Right lobe of liver (tissue), 6 donors: ENCODE measurements around the gene NREP. TPM values are rescaled to one million over a fixed set of nuclear protein-coding genes. Genes with fewer than 3 reads are reported as not detected.

Source experiments
- ATAC-seq, 4 donors: fragments of 200-7000 bp; cut with Tn5 transposase; one replicate each; pipeline ENCODE4 v1.9.1; 2020; ENCODE audit warnings: mild to moderate bottlenecking in 4 of 4, moderate library complexity in 4 of 4
- DNase-seq, 3 donors: peaks; one replicate each; pipeline ENCODE4 v3.0.0-alpha.2; 2020
- H3K27ac ChIP-seq, 3 donors: fragments of 200-600 bp; one replicate each; pipeline ENCODE4 v1.8.0; 2022
- H3K27me3 ChIP-seq, 2 donors: fragments of 200-600 bp; one replicate each; pipeline ENCODE4 v1.8.0; 2022
- H3K36me3 ChIP-seq, 4 donors: fragments of 200-600 bp; sonication (generic) in 1 of 4; one replicate each; pipeline versions ENCODE4 v1.5.1 to v1.8.0; 2017 to 2022; ENCODE audit warnings: control low read depth in 1 of 4
- H3K4me1 ChIP-seq, 4 donors: fragments of 200-600 bp; sonication (generic) in 1 of 4; one replicate each; pipeline versions ENCODE4 v1.5.1 to v1.8.0; 2017 to 2022; ENCODE audit warnings: control low read depth in 1 of 4
- H3K4me3 ChIP-seq, 3 donors: fragments of 200-600 bp; one replicate each; pipeline ENCODE4 v1.8.0; 2022
- H3K9me3 ChIP-seq, 4 donors: fragments of 200-600 bp; sonication (generic) in 1 of 4; one replicate each; pipeline versions ENCODE4 v1.5.1 to v1.8.0; 2017 to 2022; ENCODE audit warnings: control low read depth in 1 of 4
- CTCF ChIP-seq, 4 donors: fragments of 200-600 bp in 3 of 4; fragments of 450-650 bp in 1 of 4; IDR thresholded peaks; one replicate each; pipeline versions ENCODE4 v1.5.1 to v1.8.0; 2016 to 2022; ENCODE audit warnings: antibody characterized with exemption in 4 of 4, mild to moderate bottlenecking in 2 of 4
- POLR2A ChIP-seq: fragments of 450-650 bp; IDR thresholded peaks from one replicate; pipeline ENCODE4 v1.6.1; 2017; ENCODE audit warnings: antibody characterized with exemption, mild to moderate bottlenecking
- WGBS: methylation state at CpG from one replicate; pipeline ENCODE4 v1.1.6; 2018; ENCODE audit warnings: low coverage, low lambda C conversion rate; ENCODE audit not compliant: insufficient coverage; ENCODE audit errors: missing lambda C conversion rate; 5-methylcytosine and 5-hydroxymethylcytosine counted together
- intact Hi-C, 2 donors: fragments of 100-400 bp; cut with DNase I; formaldehyde crosslinking; loops; one replicate each; pipeline versions ENCODE4 v1.11.2 to v1.14.1; 2022
- total RNA-seq, 6 experiments: library from RNA; depleted of rRNA in 2 of 6; stranded (reverse); fragments of >200 nt in 2 of 6; fragmentation: NEBNext Ultra II Directional in 3 of 6; extraction: Animal tissue kit (Norgen Biotek cat#: 25700) in 3 of 6; gene quantifications; one replicate each; pipeline versions ENCODE4 v1.1.0 to v1.2.4, GENCODE V29; 2016 to 2023
- donor health status: DM: no; HTN: yes; CAD: no.
- donor health status: DM: no; HTN: no; CAD: no.
- donor health status: DM: no; HTN: no; CAD: no.
- donor health status: DM: no; HTN: yes; CAD: no.
- donor health status: DM: no; HTN: yes; CAD: no.

The NREP gene
- total RNA-seq, 6 experiments from 2014 or later = 2.2 to 24.6 (median 7.7) TPM

GRCh38 chr5:111755345-111755941, 1.6 kb downstream of the NREP start:
- Histone ChIP-seq H3K4me1 (peaks cover 0 to 15% (median 0%) of the 10 kb centered on the region in 4 donors), H3K27me3 (no peaks in the 10 kb centered on the region), H3K36me3 (no peaks in the 10 kb centered on the region), H3K27ac (peak overlapping the region in 1 of 3 donors; percentile 35), H3K4me3 (peak overlapping the region in 2 of 3 donors; percentile 69 to 72), H3K9me3 (no peaks in the 10 kb centered on the region)
- no peak for TF ChIP-seq CTCF (IDR thresholded peaks at IDR 0.05)
- TF ChIP-seq POLR2A = no peak
- 49% methylated on average over 8 of the region's 8 CpGs for whole genome bisulfite sequencing
- DNase-seq (no peak), ATAC-seq (no peak)
- intact Hi-C loops = no loop called here

- DNase-seq = no peak
- whole genome bisulfite sequencing = 67% methylated on average over 3 of the region's 3 CpGs
- ATAC-seq = no peak
- Histone ChIP-seq H3K27ac (no peak overlapping the region), H3K27me3 (no peaks in the 10 kb centered on the region), H3K4me3 (no peak overlapping the region), H3K9me3 (no peaks in the 10 kb centered on the region), H3K36me3 (no peaks in the 10 kb centered on the region), H3K4me1 (peaks cover 0 to 15% (median 0%) of the 10 kb centered on the region in 4 donors)
- no peak for TF ChIP-seq POLR2A
- TF ChIP-seq CTCF (IDR thresholded peaks at IDR 0.05) = no peak
- intact Hi-C loops = no loop called here
Observed at GRCh38 chr5:111753884-111754589, 3.0 kb downstream of the NREP start.

GRCh38 chr5:111752426-111752965, 4.5 kb downstream of the NREP start:
- intact Hi-C loops = no loop called here
- no peaks in the 10 kb centered on the region for H3K27me3 ChIP-seq
- DNase-seq (no peak), ATAC-seq (no peak)
- no peaks in the 10 kb centered on the region for H3K9me3 ChIP-seq
- 90% methylated on average over 2 of the region's 2 CpGs for WGBS
- peaks cover 0 to 20% (median 0%) of the 10 kb centered on the region in 4 donors for H3K4me1 ChIP-seq
- no peaks in the 10 kb centered on the region for H3K36me3 ChIP-seq
- no peak overlapping the region for H3K4me3 ChIP-seq
- H3K27ac ChIP-seq = no peak overlapping the region
- no peak for TF ChIP-seq CTCF (IDR thresholded peaks at IDR 0.05)
- TF ChIP-seq POLR2A = no peak

GRCh38 chr5:111749303-111750026, 7.5 kb downstream of the NREP start:
- ATAC-seq (no peak), DNase-seq (no peak)
- no peaks in the 10 kb centered on the region for H3K27me3 ChIP-seq
- no peak overlapping the region for H3K4me3 ChIP-seq
- no peaks in the 10 kb centered on the region for H3K9me3 ChIP-seq
- H3K4me1 ChIP-seq = peaks cover 0 to 15% (median 1%) of the 10 kb centered on the region in 4 donors
- no peaks in the 10 kb centered on the region for H3K36me3 ChIP-seq
- intact Hi-C loops = no loop called here
- no peak overlapping the region for H3K27ac ChIP-seq
- TF ChIP-seq POLR2A (no peak), CTCF (IDR thresholded peaks at IDR 0.05) (no peak)
- WGBS = 83% methylated on average over 5 of the region's 5 CpGs
